PFSK-1 (cell line): ENCODE data around the gene CAMK1D.

Source experiments
- FOXP2 ChIP-seq: optimal IDR thresholded peaks from 2 replicates; pipeline ENCODE3; 2011; ENCODE audit warnings: borderline replicate concordance, control low read depth, inconsistent platforms; ENCODE audit not compliant: insufficient read depth; ENCODE audit errors: extremely low read length, extremely low read depth
- POLR2AphosphoS5 ChIP-seq: IDR thresholded peaks from 2 replicates; pipeline ENCODE4 v1.6.1; 2012; ENCODE audit warnings: low read depth, mild to moderate bottlenecking, control low read depth, low read length, moderate library complexity
- REST ChIP-seq, 2 experiments: IDR thresholded peaks; 2 replicates each; pipeline versions ENCODE4 v1.6.1 to v1.8.0; 2011 to 2012; ENCODE audit warnings: low read depth in 2 of 2, low read length in 2 of 2, control low read depth in 1 of 2, inconsistent platforms in 1 of 2, mild to moderate bottlenecking in 1 of 2, moderate library complexity in 1 of 2; ENCODE audit not compliant: insufficient read depth in 1 of 2
- SIN3A ChIP-seq: IDR thresholded peaks from 2 replicates; pipeline ENCODE4 v1.6.1; 2012; ENCODE audit warnings: mild to moderate bottlenecking, low read length, moderate library complexity, borderline replicate concordance; ENCODE audit not compliant: insufficient read depth
- TAF1 ChIP-seq: IDR thresholded peaks from 2 replicates; pipeline ENCODE4 v1.6.1; 2012; ENCODE audit warnings: low read length, control low read depth, borderline replicate concordance; ENCODE audit not compliant: insufficient read depth

CAMK1D gene

DNA sequence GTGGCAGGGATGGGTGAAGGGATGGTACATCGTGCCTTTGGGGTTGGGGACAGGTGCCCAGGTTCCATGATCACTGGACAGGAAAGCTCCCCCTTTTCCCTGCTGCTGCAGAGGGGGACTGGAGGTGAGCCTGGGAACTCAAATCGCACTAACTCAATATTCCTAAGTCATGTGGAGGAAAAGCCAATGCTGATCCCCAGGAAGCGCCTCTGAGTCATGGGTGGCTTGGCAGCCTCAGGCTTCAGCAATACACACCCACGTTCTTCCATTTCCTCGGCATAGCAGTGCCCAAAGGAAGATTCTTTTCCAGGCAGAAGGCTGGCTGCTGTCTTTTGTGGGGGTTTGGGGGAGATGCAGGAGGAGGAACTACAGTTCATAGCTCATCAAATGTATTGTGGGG is 486.4 kb downstream of the CAMK1D start:
- TF ChIP-seq TAF1 (no peak), REST (IDR thresholded peaks at IDR 0.05; ENCODE audit: insufficient read depth in 1 of 2, low read depth in 2 of 2, low read length in 2 of 2) (no peak)

- TF ChIP-seq POLR2AphosphoS5 = no peak
Observed at GRCh38 chr10:12838366-12838765, 489.0 kb downstream of the CAMK1D start.

DNA sequence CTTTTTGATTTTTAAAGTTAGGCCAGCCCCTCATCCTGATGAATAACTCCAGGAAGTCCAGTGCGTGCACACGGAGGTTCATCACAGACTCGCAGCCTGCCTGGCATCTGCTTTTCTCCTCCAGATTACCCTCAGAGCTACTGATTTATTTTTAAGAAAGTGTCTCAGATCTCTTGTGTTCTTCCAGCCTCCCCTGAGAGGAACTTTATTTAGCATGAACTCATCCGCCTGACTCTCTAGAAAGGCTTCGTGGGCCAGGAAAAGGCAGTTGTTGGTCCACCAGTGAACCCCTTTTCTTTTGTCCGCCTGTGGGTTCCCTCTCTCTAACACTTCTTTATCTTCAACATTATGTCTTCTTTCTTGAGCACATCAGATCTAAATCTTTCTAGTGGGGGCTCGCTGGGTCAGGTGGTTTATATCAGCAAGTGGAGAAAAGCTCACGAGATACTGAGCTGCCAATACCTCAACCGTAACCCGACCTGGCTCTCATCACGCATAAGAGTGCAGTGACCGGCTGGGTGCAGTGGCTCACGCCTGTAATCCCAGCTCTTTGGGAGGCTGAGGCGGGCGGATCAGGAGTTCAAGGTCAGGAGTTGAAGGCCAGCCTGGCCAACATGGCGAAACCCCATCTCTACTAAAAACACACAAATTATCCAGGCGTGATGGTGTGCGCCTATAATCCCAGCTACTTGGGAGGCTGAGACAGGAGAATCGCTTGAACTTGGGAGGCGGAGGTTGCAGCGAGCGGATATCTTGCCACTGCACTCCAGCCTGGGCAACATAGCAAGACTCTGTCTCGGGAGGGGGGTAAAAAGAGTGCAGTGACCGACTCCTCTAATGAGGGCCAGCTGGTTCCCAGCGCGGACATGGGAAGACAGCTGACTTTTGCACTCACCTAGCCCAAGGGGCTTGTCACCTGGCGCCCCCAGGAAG is 489.9 kb downstream of the CAMK1D start:
- TF ChIP-seq FOXP2 = no peak
- TF ChIP-seq TAF1 = no peak
- TF ChIP-seq POLR2AphosphoS5 = no peak
- no peak for TF ChIP-seq SIN3A
- no peak for TF ChIP-seq REST (IDR thresholded peaks at IDR 0.05; ENCODE audit: insufficient read depth in 1 of 2, low read depth in 2 of 2, low read length in 2 of 2)

DNA sequence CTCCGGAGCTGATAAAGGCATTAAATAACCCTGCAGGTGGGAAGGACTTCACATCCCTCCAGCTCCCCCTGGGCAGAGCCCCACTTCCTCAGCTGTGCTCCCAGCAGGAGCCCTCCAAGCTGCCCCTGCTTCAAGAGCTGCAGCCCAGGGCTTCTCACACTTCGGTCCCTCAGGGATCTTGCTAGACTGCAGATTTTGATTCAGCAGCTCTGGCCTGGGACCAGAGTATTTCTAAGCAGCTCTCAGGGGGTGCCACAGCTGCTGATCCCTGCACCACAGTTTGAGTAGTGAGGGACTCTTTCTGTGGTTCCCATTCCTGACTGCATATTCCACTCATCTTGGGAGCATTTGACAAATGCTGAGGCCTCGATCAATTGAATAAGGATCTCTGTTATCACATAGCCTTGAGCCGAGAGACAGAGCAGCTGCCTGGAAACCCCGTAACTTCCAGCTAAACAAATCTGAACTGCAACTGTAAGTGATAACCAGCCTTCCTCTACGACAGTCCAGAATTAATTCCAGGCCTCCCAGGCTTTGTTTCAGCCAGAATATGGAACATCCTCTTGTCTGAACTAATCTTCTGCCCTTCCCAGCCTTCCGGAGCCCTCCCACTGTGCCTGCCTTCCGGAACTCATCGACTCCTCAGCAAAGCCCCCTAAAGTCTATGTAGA is 490.7 kb downstream of the CAMK1D start:
- TF ChIP-seq TAF1 (no peak), FOXP2 (no peak), REST (IDR thresholded peaks at IDR 0.05; ENCODE audit: insufficient read depth in 1 of 2, low read depth in 2 of 2, low read length in 2 of 2) (no peak), SIN3A (no peak), POLR2AphosphoS5 (no peak)

DNA sequence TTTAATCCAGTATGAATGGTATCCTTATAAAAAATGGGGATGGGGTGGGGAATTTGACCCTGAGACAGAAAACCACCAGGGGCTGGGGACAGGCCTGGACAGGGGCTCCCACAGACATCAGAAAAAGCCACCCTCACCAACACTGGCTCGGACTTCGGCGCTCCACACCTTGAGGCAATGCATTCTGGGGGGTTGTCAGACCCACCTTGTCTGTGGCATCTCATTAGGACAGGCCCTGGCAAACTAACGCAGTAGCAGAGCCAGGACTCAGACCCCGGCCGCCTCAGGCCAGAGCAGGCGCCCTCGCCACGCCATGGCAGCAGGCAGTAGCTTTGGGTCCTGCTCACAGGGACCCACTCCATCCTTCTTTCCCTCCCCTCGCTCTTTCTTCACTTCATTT is 492.1 kb downstream of the CAMK1D start:
- TF ChIP-seq SIN3A (no peak), REST (IDR thresholded peaks at IDR 0.05; ENCODE audit: insufficient read depth in 1 of 2, low read depth in 2 of 2, low read length in 2 of 2) (no peak), TAF1 (no peak), FOXP2 (no peak), POLR2AphosphoS5 (no peak)
